HepG2 (cell line): ENCODE measurements around the gene EVI5. TPM values are rescaled to one million over a fixed set of nuclear protein-coding genes. Genes with fewer than 3 reads are reported as not detected.
A peak's percentile ranks its signal among the peaks of the same experiment; 100 is the strongest.

Experiments
- ARID2 ChIP-seq: sonication (generic); formaldehyde crosslinking; IDR thresholded peaks from 2 replicates; pipeline ENCODE4 v1.8.1; 2022; ENCODE audit warnings: mild to moderate bottlenecking, missing genetic modification reagents, borderline replicate concordance
- BRF2 ChIP-seq: sonication (generic); formaldehyde crosslinking; IDR thresholded peaks from 2 replicates; pipeline ENCODE4 v1.8.1; 2022; ENCODE audit warnings: mild to moderate bottlenecking, missing genetic modification reagents
- FLYWCH1 ChIP-seq: sonication (generic); formaldehyde crosslinking; IDR thresholded peaks from 2 replicates; pipeline ENCODE4 v1.8.1; 2023; ENCODE audit warnings: mild to moderate bottlenecking, missing genetic modification reagents
- FOXA3 ChIP-seq: IDR thresholded peaks from 2 replicates; pipeline ENCODE4 v1.6.1; 2016; ENCODE audit warnings: missing genetic modification reagents, missing compliant biosample characterization
- FUBP1 ChIP-seq: sonication (generic); formaldehyde crosslinking; IDR thresholded peaks from 2 replicates; pipeline ENCODE4 v1.5.1; 2020; ENCODE audit warnings: missing genetic modification reagents, mild to moderate bottlenecking, borderline replicate concordance
- GPN1 ChIP-seq: sonication (generic); formaldehyde crosslinking; IDR thresholded peaks from 2 replicates; pipeline ENCODE4 v1.5.1; 2020; ENCODE audit warnings: missing genetic modification reagents, borderline replicate concordance
- HNF4A ChIP-seq: sonication (generic); formaldehyde crosslinking; IDR thresholded peaks from 2 replicates; pipeline ENCODE4 v1.4.0; 2020; ENCODE audit warnings: missing genetic modification reagents
- MAFK ChIP-seq, 2 experiments: IDR thresholded peaks in 1 of 2; conservative IDR thresholded peaks in 1 of 2; 2 replicates each; pipeline ENCODE4 v1.6.1; 2011; ENCODE audit warnings: improper control_type of control experiment in 2 of 2, low read length in 2 of 2
- MIER2 ChIP-seq: IDR thresholded peaks from 2 replicates; pipeline ENCODE4 v1.6.1; 2016; ENCODE audit warnings: missing biosample characterization, missing genetic modification reagents
- MXD4 ChIP-seq: IDR thresholded peaks from 2 replicates; pipeline ENCODE4 v1.6.1; 2016; ENCODE audit warnings: mild to moderate bottlenecking, missing biosample characterization, missing genetic modification reagents
- MYNN ChIP-seq: sonication (generic); formaldehyde crosslinking; IDR thresholded peaks from 2 replicates; pipeline ENCODE4 v1.4.0; 2020; ENCODE audit warnings: mild to moderate bottlenecking, low read depth, missing genetic modification reagents
- SP4 ChIP-seq: sonication (generic); formaldehyde crosslinking; IDR thresholded peaks from 2 replicates; pipeline ENCODE4 v1.8.1; 2023; ENCODE audit warnings: mild to moderate bottlenecking, missing genetic modification reagents
- SPEN ChIP-seq: sonication (generic); formaldehyde crosslinking; IDR thresholded peaks from 2 replicates; pipeline ENCODE4 v1.5.1; 2020; ENCODE audit warnings: low read depth, mild to moderate bottlenecking, missing genetic modification reagents
- ZEB1 ChIP-seq: IDR thresholded peaks from 2 replicates; pipeline ENCODE4 v1.6.1; 2012; ENCODE audit warnings: mild to moderate bottlenecking, low read depth, inconsistent platforms; ENCODE audit not compliant: insufficient replicate concordance
- ZNF709 ChIP-seq: sonication (generic); formaldehyde crosslinking; IDR thresholded peaks from 2 replicates; pipeline ENCODE4 v1.5.0; 2020; ENCODE audit warnings: mild to moderate bottlenecking, missing genetic modification reagents
- ZNF713 ChIP-seq: sonication (generic); formaldehyde crosslinking; IDR thresholded peaks from 2 replicates; pipeline ENCODE4 v1.4.0; 2020; ENCODE audit warnings: mild to moderate bottlenecking, missing genetic modification reagents
- polyA plus RNA-seq, 8 experiments: library from polyadenylated mRNA; depleted of rRNA in 3 of 8; stranded (reverse) in 7 of 8; unstranded in 1 of 8; fragments of >200 nt; fragmentation: Illumina TruSeq in 4 of 8; extraction: Trizol in 4 of 8; gene quantifications; 2 replicates each; pipeline versions ENCODE4 v1.2.1 to v1.2.3, GENCODE V29; 2011 to 2016; ENCODE audit warnings: low read depth in 4 of 8, missing spikeins in 1 of 8, mixed read lengths in 1 of 8; ENCODE audit not compliant: insufficient read depth in 1 of 8
- total RNA-seq, 5 experiments: library from RNA; depleted of rRNA; stranded (reverse); fragments of >200 nt; fragmentation: Illumina TruSeq; extraction: Trizol; gene quantifications; 2 replicates each; pipeline ENCODE4 v1.2.3, GENCODE V29; 2016; ENCODE audit warnings: low read depth in 1 of 5
- TF ChIP-seq, protein P1 (sequence below): sonication (generic); formaldehyde crosslinking; IDR thresholded peaks from 2 replicates; pipeline ENCODE4 v1.5.1; 2020; ENCODE audit warnings: missing genetic modification reagents, mild to moderate bottlenecking, borderline replicate concordance
- TF ChIP-seq, protein P2 (sequence below): sonication (generic); formaldehyde crosslinking; IDR thresholded peaks from 2 replicates; pipeline ENCODE4 v1.4.0; 2020; ENCODE audit warnings: missing genetic modification reagents
- TF ChIP-seq, protein P3 (sequence below): sonication (generic); formaldehyde crosslinking; IDR thresholded peaks from 2 replicates; pipeline ENCODE4 v1.4.0; 2020; ENCODE audit warnings: mild to moderate bottlenecking, missing genetic modification reagents, borderline replicate concordance

EVI5 gene
- total and polyA plus RNA-seq, 2 of the 13 experiments (the other 11 are each of a cell fraction or from before 2014, with no cell fraction given): 4.0 to 12.6 TPM

GRCh38 chr1:92817137-92817697 is 32.3 kb upstream of the EVI5 start (continued):
- TF ChIP-seq SP4 (CRISPR knock-in tag) (no peak), MYNN (no peak), HNF4A (CRISPR knock-in tag) (peak; percentile 52), MAFK (conservative IDR thresholded peaks at IDR 0.05 in 1 of 2, IDR thresholded peaks at IDR 0.05 in 1 of 2; ENCODE audit: low read length in 2 of 2) (peak; percentile 82 to 88), BRF2 (no peak), ZNF709 (CRISPR knock-in tag) (no peak), FOXA3 (peak; percentile 52; the same call in 1 of the 2 replicates), ZNF713 (CRISPR knock-in tag) (no peak), FUBP1 (CRISPR knock-in tag) (no peak), ZEB1 (no peak), MXD4 (CRISPR knock-in tag) (no peak), MIER2 (CRISPR knock-in tag) (no peak), ARID2 (0 out of 2 replicates have a peak, but pooled peaks have one; percentile 23), FLYWCH1 (CRISPR knock-in tag) (no peak), GPN1 (CRISPR knock-in tag) (no peak), SPEN (CRISPR knock-in tag) (no peak)
- TF ChIP-seq, protein P1, sequence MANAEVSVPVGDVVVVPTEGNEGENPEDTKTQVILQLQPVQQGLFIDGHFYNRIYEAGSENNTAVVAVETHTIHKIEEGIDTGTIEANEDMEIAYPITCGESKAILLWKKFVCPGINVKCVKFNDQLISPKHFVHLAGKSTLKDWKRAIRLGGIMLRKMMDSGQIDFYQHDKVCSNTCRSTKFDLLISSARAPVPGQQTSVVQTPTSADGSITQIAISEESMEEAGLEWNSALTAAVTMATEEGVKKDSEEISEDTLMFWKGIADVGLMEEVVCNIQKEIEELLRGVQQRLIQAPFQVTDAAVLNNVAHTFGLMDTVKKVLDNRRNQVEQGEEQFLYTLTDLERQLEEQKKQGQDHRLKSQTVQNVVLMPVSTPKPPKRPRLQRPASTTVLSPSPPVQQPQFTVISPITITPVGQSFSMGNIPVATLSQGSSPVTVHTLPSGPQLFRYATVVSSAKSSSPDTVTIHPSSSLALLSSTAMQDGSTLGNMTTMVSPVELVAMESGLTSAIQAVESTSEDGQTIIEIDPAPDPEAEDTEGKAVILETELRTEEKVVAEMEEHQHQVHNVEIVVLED (CRISPR knock-in tag): no peak
- TF ChIP-seq, protein P2, sequence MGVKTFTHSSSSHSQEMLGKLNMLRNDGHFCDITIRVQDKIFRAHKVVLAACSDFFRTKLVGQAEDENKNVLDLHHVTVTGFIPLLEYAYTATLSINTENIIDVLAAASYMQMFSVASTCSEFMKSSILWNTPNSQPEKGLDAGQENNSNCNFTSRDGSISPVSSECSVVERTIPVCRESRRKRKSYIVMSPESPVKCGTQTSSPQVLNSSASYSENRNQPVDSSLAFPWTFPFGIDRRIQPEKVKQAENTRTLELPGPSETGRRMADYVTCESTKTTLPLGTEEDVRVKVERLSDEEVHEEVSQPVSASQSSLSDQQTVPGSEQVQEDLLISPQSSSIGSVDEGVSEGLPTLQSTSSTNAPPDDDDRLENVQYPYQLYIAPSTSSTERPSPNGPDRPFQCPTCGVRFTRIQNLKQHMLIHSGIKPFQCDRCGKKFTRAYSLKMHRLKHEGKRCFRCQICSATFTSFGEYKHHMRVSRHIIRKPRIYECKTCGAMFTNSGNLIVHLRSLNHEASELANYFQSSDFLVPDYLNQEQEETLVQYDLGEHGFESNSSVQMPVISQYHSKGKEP: no peak
- TF ChIP-seq, protein P3, sequence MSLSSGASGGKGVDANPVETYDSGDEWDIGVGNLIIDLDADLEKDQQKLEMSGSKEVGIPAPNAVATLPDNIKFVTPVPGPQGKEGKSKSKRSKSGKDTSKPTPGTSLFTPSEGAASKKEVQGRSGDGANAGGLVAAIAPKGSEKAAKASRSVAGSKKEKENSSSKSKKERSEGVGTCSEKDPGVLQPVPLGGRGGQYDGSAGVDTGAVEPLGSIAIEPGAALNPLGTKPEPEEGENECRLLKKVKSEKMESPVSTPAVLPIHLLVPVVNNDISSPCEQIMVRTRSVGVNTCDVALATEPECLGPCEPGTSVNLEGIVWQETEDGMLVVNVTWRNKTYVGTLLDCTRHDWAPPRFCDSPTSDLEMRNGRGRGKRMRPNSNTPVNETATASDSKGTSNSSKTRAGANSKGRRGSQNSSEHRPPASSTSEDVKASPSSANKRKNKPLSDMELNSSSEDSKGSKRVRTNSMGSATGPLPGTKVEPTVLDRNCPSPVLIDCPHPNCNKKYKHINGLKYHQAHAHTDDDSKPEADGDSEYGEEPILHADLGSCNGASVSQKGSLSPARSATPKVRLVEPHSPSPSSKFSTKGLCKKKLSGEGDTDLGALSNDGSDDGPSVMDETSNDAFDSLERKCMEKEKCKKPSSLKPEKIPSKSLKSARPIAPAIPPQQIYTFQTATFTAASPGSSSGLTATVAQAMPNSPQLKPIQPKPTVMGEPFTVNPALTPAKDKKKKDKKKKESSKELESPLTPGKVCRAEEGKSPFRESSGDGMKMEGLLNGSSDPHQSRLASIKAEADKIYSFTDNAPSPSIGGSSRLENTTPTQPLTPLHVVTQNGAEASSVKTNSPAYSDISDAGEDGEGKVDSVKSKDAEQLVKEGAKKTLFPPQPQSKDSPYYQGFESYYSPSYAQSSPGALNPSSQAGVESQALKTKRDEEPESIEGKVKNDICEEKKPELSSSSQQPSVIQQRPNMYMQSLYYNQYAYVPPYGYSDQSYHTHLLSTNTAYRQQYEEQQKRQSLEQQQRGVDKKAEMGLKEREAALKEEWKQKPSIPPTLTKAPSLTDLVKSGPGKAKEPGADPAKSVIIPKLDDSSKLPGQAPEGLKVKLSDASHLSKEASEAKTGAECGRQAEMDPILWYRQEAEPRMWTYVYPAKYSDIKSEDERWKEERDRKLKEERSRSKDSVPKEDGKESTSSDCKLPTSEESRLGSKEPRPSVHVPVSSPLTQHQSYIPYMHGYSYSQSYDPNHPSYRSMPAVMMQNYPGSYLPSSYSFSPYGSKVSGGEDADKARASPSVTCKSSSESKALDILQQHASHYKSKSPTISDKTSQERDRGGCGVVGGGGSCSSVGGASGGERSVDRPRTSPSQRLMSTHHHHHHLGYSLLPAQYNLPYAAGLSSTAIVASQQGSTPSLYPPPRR: no peak
